Stimulated activated CD4-positive, alpha-beta T cell treated with anti-CD3 and anti-CD28 coated beads, Interleukin-4, amount 100 ng/mL, for 24 hours (primary cell): ENCODE measurements around the gene TMEM178A.

ENCODE experiments used
- DNase-seq: peaks from one replicate; pipeline ENCODE4 v3.0.0-alpha.2; 2020

The TMEM178A gene

GRCh38 chr2:39762448-39762847, 96.7 kb downstream of the TMEM178A start:
- DNase-seq: no peak
